HG02759 (cell line): Measurements from ENCODE around the gene CDH23.

ENCODE experiments used
- ATAC-seq: cut with Tn5 transposase; IDR thresholded peaks from one replicate; pipeline ENCODE4 v1.9.1; 2021; ENCODE audit warnings: mild to moderate bottlenecking, moderate library complexity; ENCODE audit not compliant: unreplicated experiment

Gene CDH23

DNA sequence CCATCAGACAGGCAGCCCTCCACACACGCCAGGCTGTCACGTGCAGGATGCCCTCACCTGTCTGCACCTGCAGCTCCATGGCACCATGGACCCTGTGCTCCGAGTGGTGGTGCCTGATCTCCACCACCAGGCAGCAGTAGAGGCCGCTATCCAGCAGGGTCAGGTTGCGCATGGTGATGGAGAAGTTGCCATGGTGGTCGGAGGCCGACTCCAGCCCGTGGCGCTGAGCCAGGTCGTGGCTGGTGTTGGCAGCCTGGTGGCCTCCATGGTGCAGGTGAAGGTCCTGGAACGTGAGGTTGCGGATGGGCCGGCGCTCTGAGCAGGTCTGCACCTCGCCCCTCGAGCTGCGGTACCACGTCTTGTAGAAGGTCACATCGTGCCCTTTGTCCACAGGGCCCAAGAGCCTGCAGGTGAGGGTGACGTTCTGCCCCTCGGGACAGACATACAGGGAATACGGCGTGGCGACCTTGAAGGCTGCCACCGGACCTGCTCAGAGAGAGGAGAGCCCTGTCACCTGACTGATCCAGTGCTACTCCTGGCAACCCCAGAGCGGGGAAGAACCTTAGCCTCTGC, 364.9 kb downstream of the CDH23 start:
- ATAC-seq = no peak

DNA sequence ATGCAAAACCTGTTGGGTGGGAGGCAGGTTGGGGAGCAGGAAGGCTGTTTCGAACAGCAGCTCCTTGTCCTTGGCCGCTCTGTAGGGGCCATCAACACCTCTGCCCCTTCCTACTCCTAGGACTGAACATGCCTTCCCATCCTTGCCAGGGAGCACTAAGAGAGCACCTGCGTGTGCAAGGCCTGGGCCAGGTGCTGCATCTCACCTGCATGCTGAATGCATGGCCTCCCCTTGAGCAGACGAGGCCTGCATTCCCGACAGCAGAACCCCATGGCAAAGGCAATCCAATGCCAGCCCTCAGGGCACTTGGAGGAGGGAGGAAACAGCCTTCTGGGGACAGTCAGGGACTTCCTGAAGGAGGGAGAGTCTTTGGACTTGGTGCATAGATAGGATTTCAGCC, 365.6 kb downstream of the CDH23 start:
- no peak for ATAC-seq

DNA sequence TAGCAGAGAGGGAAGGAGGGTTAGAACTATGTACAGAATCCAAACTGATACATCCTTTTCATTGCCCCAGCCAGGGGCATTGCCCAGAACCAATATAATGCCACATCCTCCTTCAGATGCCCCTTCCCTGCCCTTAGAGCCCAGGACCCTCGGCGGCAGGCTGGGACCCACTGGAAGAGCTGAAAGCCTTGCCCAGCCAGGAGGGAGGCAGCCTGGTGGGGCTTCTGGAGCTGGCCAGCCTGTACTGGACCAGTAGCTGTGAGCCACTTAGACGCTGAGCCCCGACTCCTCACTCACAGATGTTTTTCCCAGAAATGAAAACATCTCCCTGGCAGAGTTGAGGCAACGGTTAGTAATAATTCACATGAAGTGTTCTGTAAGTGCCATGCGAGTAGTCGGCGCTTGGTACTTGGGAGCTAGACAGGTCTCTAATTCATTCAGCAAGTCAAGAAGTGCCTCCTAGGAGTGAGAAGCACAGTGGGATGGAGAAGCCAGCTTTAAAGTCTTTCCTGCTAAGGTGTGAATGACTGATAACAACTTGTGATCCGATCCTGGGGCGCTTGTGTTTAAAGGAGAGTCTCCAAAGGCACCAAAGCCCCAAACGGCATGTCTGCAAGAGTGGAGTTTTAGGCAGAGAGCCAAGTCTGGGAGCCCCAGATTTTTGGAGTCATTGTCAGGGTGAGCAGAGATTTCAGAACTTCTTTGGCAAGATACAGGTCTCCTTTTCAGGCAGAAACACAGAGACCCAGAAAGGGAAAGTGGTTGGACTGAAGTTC, 366.8 kb downstream of the CDH23 start:
- no peak for ATAC-seq

DNA sequence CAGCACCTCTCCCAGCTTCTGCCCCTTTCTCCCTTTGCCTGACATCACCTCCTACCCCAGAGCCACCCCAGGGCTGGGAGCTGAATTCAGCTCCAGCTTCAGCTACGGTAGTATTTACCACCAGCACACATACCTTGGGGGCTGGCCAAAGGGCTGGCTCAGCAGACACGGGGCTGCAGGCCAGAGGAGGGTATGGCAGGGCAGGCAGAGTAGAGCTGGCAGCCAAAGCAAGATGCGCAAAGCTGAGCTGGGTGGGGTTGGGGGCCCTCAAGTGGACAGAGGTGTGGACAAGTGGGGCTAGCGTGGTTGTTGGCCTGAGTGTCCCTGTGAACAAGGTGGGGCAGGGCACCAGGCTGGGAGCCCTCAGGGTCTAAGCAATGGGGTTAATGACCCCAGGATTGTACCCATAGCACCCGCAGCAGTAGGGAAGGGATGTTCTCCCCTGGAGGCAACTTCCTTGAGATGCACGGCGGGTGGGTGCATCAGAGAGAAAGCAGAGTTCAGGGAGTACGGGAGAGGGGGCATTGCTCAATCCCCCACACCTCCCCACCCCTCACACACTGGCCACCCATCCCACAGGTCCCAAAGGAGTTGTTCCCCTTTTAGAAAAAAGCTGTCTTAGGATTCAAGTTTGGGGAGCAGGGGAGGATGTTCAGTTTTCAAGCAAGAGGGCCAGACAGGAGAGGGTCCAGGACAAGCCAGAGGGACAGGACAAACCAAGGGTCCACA, 368.6 kb downstream of the CDH23 start:
- no peak for ATAC-seq

DNA sequence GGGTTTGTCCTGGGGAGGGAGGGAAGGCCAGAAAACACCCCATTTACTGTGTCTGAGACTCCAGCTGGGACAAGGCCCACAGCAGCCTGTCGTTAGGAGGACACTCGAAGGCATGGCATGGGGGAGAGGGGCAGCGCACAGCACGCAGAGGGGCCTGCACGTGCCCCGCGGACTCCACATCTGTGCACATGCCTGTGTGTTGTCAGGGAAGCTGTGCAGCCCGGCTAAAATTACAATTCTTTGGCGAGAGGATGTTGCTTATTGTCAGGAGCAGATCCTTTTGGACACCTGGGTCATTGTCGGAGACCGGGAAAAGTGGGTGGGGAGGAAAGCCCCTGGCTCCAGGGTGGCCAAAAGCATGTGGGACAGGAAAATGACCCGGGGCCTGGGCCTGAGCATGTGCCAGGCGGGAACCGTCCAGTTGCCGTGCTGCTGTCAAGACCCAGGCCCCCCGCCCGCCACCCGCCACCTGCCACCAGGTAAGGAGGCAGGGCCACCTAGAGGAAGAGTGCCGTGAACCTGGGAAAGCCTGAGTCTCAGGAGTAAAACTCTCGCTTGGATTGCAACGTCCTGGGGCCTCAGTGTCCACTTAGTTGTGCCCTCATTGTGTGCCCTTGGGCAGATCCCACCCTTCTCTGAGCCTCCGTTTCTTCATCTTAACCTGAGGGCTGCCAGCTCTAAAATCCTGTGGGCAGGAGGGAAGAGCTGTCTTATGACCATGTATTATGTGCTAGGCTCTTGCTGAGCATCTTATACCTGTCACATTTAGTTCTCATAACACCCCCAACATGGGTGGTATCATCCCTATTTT, 369.4 kb downstream of the CDH23 start:
- no peak for ATAC-seq

DNA sequence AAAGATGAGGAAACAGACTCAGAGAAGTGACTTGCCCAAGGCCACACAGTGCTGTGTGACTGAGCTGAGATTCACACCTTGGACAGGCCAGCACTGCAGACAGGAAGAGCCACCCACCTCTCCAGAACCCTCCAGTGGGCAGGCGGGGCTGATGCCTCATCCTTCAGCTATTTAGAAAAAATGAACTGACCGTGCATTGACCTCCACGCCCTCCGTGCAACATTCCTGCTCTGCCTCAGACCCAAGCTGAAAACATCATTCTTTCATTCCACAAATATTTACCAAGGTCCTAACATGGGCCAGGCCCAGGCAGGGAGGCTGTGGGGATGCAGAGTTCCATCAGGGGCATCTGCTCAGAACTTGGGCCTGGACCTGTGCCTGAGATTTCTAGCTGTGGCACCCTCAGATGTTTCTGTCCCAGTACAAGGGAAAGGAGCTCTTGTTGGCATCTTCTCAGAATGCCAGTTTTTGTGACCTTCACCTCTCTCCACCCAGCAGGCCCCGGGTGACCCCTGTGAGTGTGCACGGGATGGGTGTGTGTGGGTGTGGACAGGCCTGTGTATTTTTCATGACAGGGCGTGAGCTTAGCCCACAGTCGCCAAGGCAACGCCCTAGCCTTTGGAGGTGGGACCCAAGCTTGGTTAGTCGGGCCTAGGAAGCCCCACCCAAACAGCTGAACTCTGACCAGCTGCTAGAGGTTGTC, 370.1 kb downstream of the CDH23 start:
- ATAC-seq = peak; percentile 29

DNA sequence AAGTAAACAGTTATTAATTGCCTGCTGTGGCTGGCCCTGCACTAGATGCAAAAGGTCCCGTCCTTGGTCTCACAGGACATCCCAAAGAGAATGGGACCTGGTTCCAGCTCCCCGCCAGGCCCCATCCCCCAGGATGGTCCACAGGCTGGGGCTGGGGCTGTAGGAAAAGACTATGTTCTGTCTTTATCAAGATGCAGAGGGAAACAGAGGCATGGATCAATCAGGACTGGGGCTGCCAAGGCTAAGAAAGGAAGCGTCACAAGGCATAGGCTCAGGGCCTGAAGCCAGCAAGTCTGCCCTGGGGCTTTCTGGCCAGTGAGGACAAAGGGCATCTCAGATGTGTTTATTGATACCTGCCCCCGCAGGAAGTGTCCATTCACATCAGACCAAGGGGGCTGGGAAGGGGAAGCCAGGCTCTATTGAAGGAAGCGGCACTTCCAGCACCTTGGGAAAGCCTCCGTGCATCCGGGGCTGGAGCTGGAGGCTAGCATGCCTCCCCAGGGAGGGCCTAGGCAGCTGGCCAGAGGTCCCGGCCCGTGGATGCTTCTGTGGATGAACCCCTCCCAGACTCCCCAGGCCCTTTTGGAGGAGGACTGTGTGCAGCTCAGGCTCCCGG, 370.8 kb downstream of the CDH23 start:
- no peak for ATAC-seq

DNA sequence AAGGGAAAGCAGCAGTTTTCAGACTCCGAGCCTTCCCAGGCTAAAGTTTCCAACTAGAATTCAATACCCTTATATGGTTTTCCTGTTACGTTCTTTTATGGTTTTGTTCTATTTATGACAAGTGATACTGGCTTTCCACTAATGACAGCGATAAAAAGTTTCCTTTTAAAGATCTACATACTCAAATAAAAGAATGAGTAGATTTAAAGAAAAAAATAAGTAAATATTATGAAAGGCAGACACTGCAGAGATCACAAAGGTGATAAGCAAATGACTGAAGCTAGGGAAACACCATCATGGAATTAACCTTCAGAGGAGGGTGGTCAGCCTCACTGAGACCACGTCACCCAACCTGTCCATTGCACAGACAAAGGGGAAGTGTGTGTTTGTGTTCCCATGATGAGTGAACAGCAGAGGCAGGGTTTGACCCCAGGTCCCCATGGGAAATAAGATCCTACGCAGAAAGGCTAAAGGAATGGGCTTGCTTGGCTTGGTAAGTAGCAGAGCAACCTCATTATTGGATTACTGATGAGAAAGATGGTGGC, 372.6 kb downstream of the CDH23 start:
- peak; percentile 0 for ATAC-seq

DNA sequence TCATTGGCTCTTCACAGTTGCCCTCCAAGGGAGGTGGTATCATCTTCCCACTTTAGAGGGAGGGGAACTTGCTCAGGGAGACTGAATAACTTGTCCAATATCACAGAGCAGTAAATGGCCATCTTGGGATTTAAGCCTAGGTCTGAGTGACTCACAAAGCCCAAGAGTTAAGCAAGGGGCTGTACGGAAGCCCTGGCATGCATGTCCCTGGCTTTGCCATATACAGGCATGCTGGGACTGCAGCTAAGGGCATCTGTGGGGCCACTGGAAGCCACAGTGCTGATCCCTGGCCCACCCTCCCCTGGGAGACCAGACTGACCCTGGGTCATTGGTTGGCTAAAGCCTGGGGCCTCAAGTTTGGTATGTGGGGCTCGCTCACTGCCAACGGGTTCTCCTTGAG, 373.5 kb downstream of the CDH23 start:
- no peak for ATAC-seq

DNA sequence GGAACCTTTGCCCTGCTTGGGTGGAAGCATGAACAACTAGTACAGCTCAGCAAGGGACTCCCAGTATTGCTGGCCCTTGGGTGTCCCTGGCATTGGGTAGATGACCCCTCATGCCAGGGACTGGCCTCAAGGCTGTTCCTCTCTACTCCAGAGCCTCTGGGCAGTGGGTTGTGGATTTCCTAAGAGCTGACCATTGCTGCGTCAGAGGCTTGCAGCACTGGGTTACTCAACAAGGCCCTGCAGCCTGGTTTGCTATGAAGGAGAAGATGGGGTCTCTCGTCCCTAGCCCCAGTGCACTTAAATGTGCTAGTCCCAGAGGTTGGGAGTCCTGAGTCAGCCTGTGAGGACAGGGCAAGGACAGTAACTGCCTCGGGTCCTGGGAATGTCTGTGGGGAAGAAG, 374.1 kb downstream of the CDH23 start:
- ATAC-seq = no peak

DNA sequence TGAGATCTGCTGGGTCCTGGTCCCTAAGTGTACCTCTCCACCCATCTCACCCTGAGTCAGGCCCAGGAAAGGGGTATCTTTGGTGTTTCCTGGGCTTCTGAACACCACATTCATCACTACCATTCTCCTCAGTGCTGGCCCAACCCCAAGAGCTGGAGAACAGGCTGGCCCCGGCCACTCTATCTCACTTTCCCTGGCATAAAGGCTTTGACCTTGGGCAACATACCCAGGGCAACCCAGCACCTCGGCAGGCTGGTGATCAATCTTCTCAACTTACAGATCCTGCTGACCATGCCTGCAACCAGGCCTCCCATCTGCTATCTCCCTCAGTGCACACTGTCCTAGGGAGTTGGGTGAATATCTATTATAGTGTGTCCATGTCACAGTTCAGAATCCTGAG, 374.5 kb downstream of the CDH23 start:
- no peak for ATAC-seq

DNA sequence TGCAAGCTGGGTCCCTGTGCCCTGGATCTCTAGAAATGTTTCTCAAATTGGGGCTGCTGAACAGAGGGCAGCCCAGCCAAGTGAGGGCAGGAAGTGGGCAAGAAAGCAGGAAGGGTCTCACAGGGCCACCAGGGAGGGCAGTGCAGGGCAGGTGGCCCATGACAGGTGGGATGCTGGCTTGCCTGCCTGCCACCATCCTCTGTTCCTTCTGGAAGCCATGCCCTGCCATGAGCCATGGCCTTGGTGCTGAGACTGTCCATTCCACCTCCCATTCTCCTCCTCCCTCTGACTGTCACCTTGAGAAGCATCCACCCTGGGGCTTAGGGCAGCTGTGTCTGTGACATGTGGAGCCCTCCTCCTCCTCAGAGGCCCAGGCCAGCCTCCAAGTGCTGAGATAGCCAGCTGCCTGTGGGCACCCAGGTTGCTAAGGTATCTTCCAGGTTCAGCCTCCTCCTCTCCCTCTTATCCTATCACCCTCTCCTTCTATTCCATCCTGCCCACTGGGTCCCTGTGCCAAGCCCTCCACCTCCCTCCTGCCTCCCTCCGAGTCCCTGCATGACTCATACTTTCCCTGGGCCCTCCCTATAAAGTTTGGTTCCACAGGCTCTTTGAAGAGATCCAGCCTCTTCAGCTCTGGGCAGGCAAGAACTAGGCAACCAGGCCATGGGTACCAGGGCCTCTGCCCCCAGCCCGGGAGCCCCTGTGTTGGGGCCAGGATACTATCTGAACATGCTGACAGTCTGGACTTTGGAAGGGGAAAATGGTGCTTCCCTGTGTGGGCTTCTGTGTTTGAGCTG, 375.3 kb downstream of the CDH23 start:
- no peak for ATAC-seq

DNA sequence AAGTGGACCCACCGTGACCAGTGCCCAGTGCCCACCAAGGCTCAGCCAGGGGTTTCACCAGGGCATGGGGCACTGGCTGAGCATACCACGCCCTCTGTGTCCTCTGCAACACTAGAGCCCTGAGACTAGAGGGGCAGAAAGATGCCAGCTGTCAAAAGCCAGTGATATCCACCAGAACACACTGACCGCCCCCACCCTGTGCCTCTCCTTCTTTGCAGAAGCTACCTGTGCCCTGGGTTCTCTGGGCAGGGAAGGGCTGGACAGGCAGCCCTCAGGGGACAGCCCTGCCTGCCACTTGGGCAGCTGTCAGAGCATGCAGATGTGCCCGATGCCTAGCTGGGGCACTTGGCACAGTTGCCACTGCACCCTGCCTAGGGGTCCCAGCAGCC, 376.1 kb downstream of the CDH23 start:
- ATAC-seq = no peak

DNA sequence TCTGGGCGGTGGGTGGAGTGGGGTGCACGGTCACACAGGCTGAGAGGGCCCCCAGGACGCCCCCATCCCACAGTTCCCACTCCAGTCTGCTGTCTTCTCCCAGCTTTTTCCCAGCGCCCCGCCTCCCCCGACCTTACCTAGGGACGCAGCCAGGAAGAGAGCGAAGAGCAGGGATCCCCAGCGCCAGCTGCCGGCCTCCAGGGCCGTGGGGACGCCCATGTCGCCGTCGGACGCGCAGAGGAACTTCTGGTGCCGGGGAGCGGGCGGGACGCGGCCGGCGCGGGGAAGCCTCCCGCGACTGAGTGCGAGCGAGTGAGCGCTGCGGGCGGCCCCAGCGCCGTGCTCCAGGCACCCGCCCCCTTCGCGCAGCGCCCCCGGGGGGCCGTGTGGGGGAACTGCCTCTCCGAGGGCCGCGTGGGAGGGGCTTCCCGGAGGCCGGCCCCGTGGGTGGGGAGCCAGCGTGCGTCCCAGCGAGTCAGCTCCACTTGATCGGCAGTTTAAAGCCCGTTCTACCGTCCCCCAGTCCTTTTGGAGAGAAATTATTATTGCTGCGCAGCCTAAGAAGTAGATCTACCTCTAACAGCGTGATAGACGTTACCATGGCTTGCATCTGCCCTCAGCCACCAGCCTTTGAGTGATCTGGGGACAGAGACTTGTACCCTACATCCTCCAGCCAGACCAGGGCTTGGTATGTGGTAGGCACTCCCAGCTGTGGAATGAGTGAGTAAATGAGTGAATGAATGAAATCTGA, 376.7 kb downstream of the CDH23 start, which contains the start of gene VSIR:
Gene VSIR (minus strand): TSS at position 300 of the 751 bp plus-strand sequence. CDS start 81 bp downstream, at position 219.
- peak; percentile 61 for ATAC-seq

DNA sequence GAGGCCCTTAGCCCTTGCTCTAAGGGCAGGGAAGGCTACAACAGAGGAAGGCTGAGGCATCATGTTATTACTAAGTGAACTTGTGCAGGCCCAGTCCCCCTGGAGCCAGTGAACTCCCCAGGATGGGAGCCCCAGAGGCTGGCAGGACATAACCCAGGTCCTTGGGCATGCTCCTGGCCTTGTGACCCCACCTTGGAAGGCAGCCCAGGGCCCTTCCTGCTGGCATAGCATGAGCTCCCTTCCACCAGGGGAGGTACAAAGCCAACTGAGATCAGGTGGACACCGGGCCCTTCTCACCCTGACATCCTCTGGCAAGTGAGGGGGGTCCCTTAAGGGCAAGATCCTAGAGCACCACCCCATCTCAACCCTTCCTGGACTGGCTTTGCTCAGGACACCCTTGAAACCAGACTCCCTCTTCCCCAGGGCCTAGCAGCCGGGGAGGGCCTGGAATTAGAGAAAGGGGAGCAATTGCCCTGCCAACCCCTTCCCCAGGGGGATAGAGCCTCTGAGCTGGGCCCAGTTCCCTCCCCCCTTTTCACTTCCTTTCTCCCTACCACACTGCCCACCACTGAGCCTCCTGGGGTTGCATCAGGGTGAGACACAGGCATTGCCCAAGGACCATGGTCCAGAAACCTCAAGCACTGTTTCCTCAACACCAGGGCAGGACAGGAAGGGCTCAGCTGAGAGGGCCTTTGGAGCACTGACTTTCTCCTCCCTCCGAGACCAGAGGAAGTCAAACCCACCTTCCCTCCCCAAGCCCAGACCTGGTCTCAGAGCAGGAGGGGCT, 378.4 kb downstream of the CDH23 start:
- ATAC-seq = no peak

DNA sequence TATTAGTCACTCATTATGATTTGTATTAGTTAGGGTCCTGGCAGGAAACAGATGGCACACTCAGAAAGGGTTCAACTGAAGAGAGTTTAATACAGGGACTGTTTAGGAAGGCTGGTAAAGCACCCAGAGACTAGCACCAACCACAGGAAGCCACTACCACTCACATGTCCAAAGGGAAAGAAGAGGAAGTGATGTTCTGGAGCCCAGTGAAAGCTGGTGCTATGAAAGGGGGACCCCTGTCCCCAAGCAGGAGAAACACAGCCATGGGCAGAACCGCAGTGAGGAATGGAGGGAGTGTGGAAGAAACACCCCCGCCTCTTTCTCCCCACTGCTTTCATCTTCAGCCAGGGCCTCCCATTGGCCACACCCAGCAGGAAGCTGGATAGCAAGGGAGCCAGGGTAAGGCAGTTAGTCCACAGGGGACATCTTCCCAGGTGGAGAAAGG, 379.8 kb downstream of the CDH23 start:
- ATAC-seq = no peak

DNA sequence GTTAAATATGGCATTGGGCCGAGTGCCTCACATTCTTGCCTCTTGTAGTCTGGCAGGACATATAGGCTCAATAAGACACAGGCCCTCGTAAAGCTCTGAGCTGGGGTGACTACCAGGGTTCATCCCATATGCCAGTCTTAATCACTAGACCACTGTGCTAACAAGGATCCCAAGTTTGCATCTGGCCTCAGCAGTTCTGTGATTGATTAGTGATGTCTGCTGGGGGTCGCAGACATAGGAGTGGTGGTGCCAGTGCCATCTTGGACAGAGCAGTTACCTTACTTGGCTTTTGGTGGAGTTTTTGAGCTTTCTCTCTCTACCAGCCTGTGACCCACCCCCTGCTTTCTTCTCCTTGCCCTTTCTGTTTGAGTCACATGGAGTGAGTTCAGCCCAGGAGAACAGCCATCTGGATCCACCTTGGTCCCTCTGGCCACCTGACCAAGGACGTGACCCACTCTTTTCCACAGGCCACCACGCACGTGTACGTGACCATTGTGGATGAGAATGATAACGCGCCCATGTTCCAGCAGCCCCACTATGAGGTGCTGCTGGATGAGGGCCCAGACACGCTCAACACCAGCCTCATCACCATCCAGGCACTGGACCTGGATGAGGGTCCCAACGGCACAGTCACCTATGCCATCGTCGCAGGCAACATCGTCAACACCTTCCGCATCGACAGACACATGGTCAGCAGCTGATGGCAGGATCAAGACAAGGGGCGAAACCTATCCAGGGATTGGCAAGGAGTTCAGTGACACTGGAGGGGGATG, 380.7 kb downstream of the CDH23 start:
- ATAC-seq = no peak
